Peyer's patch (tissue), 4 donors: ENCODE results near the gene MLLT1. TPM values are rescaled to one million over a fixed set of nuclear protein-coding genes. Genes with fewer than 3 reads are reported as not detected.

Source experiments
- DNase-seq, 3 donors: peaks; one replicate each; pipeline ENCODE4 v3.0.0-alpha.2; 2017 to 2019
- H3K27ac ChIP-seq, 4 donors: fragments of 200-600 bp; sonication (generic); one replicate each; pipeline ENCODE4 v1.5.1; 2016 to 2019
- H3K27me3 ChIP-seq, 2 donors: fragments of 200-600 bp; sonication (generic); one replicate each; pipeline ENCODE4 v1.5.1; 2019
- H3K36me3 ChIP-seq, 3 donors: fragments of 200-600 bp; sonication (generic); one replicate each; pipeline ENCODE4 v1.5.1; 2016 to 2019
- H3K4me1 ChIP-seq, 4 donors: fragments of 200-600 bp; sonication (generic); one replicate each; pipeline ENCODE4 v1.5.1; 2016 to 2019
- H3K4me3 ChIP-seq, 4 donors: fragments of 200-600 bp; sonication (generic); 1 replicate in 3 of 4; 2 replicates in 1 of 4; pipeline ENCODE4 v1.5.1; 2016 to 2019; ENCODE audit warnings: mild to moderate bottlenecking in 1 of 4
- H3K9me3 ChIP-seq, 4 donors: fragments of 200-600 bp; sonication (generic); one replicate each; pipeline ENCODE4 v1.5.1; 2016 to 2019; ENCODE audit warnings: mild to moderate bottlenecking in 1 of 4
- CTCF ChIP-seq, 6 experiments: fragments of 450-650 bp in 4 of 6; fragments of 200-600 bp in 2 of 6; sonication (generic) in 1 of 6; IDR thresholded peaks; one replicate each; pipeline ENCODE4 v1.5.1; 2017 to 2019; ENCODE audit warnings: antibody characterized with exemption in 6 of 6, mild to moderate bottlenecking in 3 of 6, moderate library complexity in 1 of 6
- POLR2A ChIP-seq, 2 donors: fragments of 450-650 bp; IDR thresholded peaks; one replicate each; pipeline ENCODE4 v1.5.1; 2017; ENCODE audit warnings: antibody characterized with exemption in 2 of 2, mild to moderate bottlenecking in 2 of 2, moderate library complexity in 2 of 2
- total RNA-seq, 4 donors: library from RNA; depleted of rRNA; stranded (reverse); fragments of >200 nt; gene quantifications; one replicate each; pipeline ENCODE4 v1.1.0, GENCODE V29; 2016

Gene MLLT1
- total RNA-seq, 4 donors from 2014 or later = 9.5 to 24.8 (median 19.3) TPM

GRCh38 chr19:6204866-6205723, 74.7 kb downstream of the MLLT1 start:
- H3K4me1 ChIP-seq = peaks cover 0 to under 1% (median 0%) of the 10 kb centered on the region in 4 donors
- no peak overlapping the region for H3K4me3 ChIP-seq
- DNase-seq = peak in 1 of 3 donors; percentile 27
- H3K27me3 ChIP-seq = no peaks in the 10 kb centered on the region
- no peak for TF ChIP-seq CTCF (IDR thresholded peaks at IDR 0.05)
- TF ChIP-seq POLR2A (IDR thresholded peaks at IDR 0.05) = no peak
- no peaks in the 10 kb centered on the region for H3K36me3 ChIP-seq
- no peaks in the 10 kb centered on the region for H3K9me3 ChIP-seq
- H3K27ac ChIP-seq = no peak overlapping the region

- peaks cover 0 to 4% (median 0%) of the 10 kb centered on the region in 4 donors for H3K4me1 ChIP-seq
- H3K36me3 ChIP-seq = no peaks in the 10 kb centered on the region
- no peak overlapping the region for H3K4me3 ChIP-seq
- TF ChIP-seq POLR2A (IDR thresholded peaks at IDR 0.05) = no peak
- TF ChIP-seq CTCF (IDR thresholded peaks at IDR 0.05) = no peak
- no peaks in the 10 kb centered on the region for H3K9me3 ChIP-seq
- peak in 1 of 3 donors; percentile 40 for DNase-seq
- no peaks in the 10 kb centered on the region for H3K27me3 ChIP-seq
- no peak overlapping the region for H3K27ac ChIP-seq
Observed at GRCh38 chr19:6204212-6204611, 75.6 kb downstream of the MLLT1 start.

GRCh38 chr19:6199240-6199994, 80.4 kb downstream of the MLLT1 start:
- Histone ChIP-seq H3K9me3 (no peaks in the 10 kb centered on the region), H3K27me3 (no peaks in the 10 kb centered on the region), H3K27ac (peak overlapping the region; percentile 26 to 71 (median 61)), H3K4me3 (peak overlapping the region; percentile 57 to 82 (median 68)), H3K4me1 (peaks cover 0 to 11% (median 2%) of the 10 kb centered on the region in 4 donors), H3K36me3 (no peaks in the 10 kb centered on the region)
- TF ChIP-seq CTCF (IDR thresholded peaks at IDR 0.05) = peak; percentile 45 to 67 (median 56)
- TF ChIP-seq POLR2A (IDR thresholded peaks at IDR 0.05) = peak in 1 of 2 donors; percentile 16
- peak; percentile 96 to 99 (median 99) for DNase-seq

GRCh38 chr19:6198896-6199239, 80.9 kb downstream of the MLLT1 start:
- H3K4me3 ChIP-seq = peak overlapping the region; percentile 57 to 82 (median 68)
- TF ChIP-seq POLR2A (IDR thresholded peaks at IDR 0.05) (no peak), CTCF (IDR thresholded peaks at IDR 0.05) (no peak)
- H3K36me3 ChIP-seq = no peaks in the 10 kb centered on the region
- peak overlapping the region; percentile 17 to 70 (median 30) for H3K27ac ChIP-seq
- no peaks in the 10 kb centered on the region for H3K9me3 ChIP-seq
- no peak for DNase-seq
- H3K27me3 ChIP-seq = no peaks in the 10 kb centered on the region
- H3K4me1 ChIP-seq = peaks cover 0 to 11% (median 2%) of the 10 kb centered on the region in 4 donors

GRCh38 chr19:6196361-6196760, 83.4 kb downstream of the MLLT1 start:
- no peaks in the 10 kb centered on the region for H3K9me3 ChIP-seq
- H3K4me3 ChIP-seq = no peak overlapping the region
- H3K4me1 ChIP-seq = peaks cover 0 to 11% (median 2%) of the 10 kb centered on the region in 4 donors
- no peaks in the 10 kb centered on the region for H3K27me3 ChIP-seq
- no peaks in the 10 kb centered on the region for H3K36me3 ChIP-seq
- H3K27ac ChIP-seq = no peak overlapping the region
- DNase-seq = peak in 1 of 3 donors; percentile 34
- TF ChIP-seq POLR2A (IDR thresholded peaks at IDR 0.05) = no peak
- no peak for TF ChIP-seq CTCF (IDR thresholded peaks at IDR 0.05)
